HepG2 (cell line): Measurements from ENCODE around the gene DMXL2.

ENCODE experiments used
- HDAC1 ChIP-seq: sonication (generic); formaldehyde crosslinking; IDR thresholded peaks from 2 replicates; pipeline ENCODE4 v1.5.1; 2020; ENCODE audit warnings: mild to moderate bottlenecking, missing genetic modification reagents
- ZNF17 ChIP-seq: sonication (generic); formaldehyde crosslinking; IDR thresholded peaks from 2 replicates; pipeline ENCODE4 v1.5.0; 2020; ENCODE audit warnings: mild to moderate bottlenecking, missing genetic modification reagents
- ZNF335 ChIP-seq: sonication (generic); formaldehyde crosslinking; IDR thresholded peaks from 2 replicates; pipeline ENCODE4 v1.4.0; 2020; ENCODE audit warnings: missing genetic modification reagents
- ZNF557 ChIP-seq: sonication (generic); formaldehyde crosslinking; IDR thresholded peaks from 2 replicates; pipeline ENCODE4 v1.4.0; 2020; ENCODE audit warnings: missing genetic modification reagents

DNA sequence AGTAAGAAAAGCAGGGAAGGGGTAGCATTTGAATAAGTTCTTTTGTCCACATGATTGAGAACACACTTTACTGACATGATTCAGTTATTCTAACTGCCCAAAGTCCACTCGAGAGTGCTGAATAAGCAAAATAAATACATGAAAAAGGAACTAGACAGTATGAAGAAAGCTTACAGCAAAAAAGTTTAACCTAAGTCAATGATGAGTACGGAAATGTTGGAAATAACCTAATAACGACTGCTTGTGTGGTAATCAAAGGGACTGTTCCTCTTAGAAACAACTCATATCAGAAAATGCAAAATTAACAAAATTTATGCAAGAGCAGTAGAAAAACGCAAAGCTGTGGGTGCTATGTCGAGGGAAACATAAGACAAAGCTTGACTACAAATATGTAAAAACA lies 36.6 kb downstream of the DMXL2 start:
- TF ChIP-seq ZNF17 (CRISPR knock-in tag), result no peak
- no peak for TF ChIP-seq HDAC1 (CRISPR knock-in tag)
- no peak for TF ChIP-seq ZNF557
- no peak for TF ChIP-seq ZNF335
